Measurements from ENCODE around the gene CABLES2.

DNA sequence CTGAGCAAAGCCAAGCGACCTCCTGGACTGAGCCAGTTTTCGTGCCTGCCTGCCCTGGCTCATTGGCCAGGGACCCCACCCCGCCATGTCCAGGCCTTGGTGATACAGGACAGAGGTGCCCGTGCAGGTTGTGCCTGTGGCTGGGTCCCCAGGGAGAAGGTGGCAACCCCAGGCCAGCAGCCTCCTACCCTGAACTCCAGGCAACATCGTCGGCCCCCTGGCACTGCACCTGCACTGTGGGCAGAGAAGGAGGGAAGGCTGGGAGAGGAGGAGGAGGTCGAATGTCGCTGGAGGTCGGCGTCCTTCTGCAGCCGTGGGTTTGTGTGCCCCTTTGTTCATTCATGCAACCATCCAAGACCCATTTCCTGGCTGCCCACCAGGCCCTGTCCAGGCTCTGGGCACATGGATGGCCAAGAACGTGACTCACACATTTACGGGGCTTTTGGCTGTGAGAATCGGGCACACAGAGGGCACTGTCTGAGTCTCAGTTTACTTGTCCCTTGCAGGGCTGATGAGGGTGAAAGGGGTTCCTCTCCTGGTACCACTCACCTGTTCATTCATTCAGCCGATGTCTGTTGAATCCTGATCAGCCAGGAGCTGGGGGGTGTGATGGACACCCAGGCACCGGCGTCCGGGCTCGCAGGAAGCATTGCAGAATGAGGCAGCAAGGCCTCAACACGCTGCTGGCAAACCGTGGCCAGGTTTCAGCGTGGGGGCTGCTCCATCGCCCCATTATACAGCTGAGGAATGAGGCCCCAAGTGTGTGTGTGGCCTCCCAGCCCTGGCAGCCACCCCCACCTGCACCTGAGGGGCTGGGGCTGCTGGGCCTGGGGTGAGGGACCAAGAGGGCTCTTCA lies 22.6 kb upstream of the CABLES2 start:
- TF ChIP-seq EZH2phosphoT487 (IDR thresholded peaks at IDR 0.05; ENCODE audit: insufficient read depth, low read depth) (no peak), EZH2 (IDR thresholded peaks at IDR 0.05; ENCODE audit: insufficient read depth, poor library complexity, severe bottlenecking) (no peak)

All from GM23248 (cell line).